H1 (cell line): ENCODE results near the gene NOD2. TPM values are rescaled to one million over a fixed set of nuclear protein-coding genes. Genes with fewer than 3 reads are reported as not detected.

ENCODE experiments used
- BRCA1 ChIP-seq: IDR thresholded peaks from 2 replicates; pipeline ENCODE4 v1.6.1; 2012; ENCODE audit warnings: low read depth, low read length, improper control_type of control experiment
- CHD7 ChIP-seq: fragments of 300-600 bp; sonication (generic); IDR thresholded peaks from 2 replicates; pipeline ENCODE4 v1.7.1; 2012; ENCODE audit warnings: low read length, moderate library complexity, mild to moderate bottlenecking, inconsistent platforms; ENCODE audit not compliant: insufficient replicate concordance
- EP300 ChIP-seq, 2 experiments: IDR thresholded peaks; 1 replicate in 1 of 2; 2 replicates in 1 of 2; pipeline ENCODE4 v1.6.1; 2011 to 2012; ENCODE audit warnings: low read depth in 2 of 2, low read length in 2 of 2, mild to moderate bottlenecking in 2 of 2, borderline replicate concordance in 1 of 2, inconsistent platforms in 1 of 2, moderate library complexity in 1 of 2
- POLR2A ChIP-seq, 2 experiments: IDR thresholded peaks; 1 replicate in 1 of 2; 2 replicates in 1 of 2; pipeline ENCODE4 v1.6.1; 2011; ENCODE audit warnings: low read depth in 2 of 2, low read length in 2 of 2, mild to moderate bottlenecking in 2 of 2; ENCODE audit errors: control extremely low read depth in 1 of 2
- TBP ChIP-seq: IDR thresholded peaks from 2 replicates; pipeline ENCODE4 v1.6.1; 2011; ENCODE audit warnings: low read depth, low read length, improper control_type of control experiment
- polyA plus RNA-seq, 7 experiments: library from polyadenylated mRNA; depleted of rRNA in 3 of 7; stranded (reverse) in 5 of 7; unstranded in 2 of 7; fragments of >200 nt in 5 of 7; fragments of 200-250 nt in 2 of 7; gene quantifications; 1 replicate in 5 of 7; 2 replicates in 1 of 7; 4 replicates in 1 of 7; pipeline versions ENCODE4 v1.2.1 to v1.2.3, GENCODE V29; 2011 to 2013; ENCODE audit warnings: missing spikeins in 2 of 7, mixed read lengths in 2 of 7
- total RNA-seq: library from RNA; stranded (reverse); fragmentation: NEBNext Ultra II Directional; extraction: Animal tissue kit (Norgen Biotek cat#: 25700); gene quantifications from 2 replicates; pipeline ENCODE4 v1.2.1, GENCODE V29; 2021
- TF ChIP-seq, protein P1 (sequence below): IDR thresholded peaks from 2 replicates; pipeline ENCODE4 v1.6.1; 2012; ENCODE audit warnings: low read length, inconsistent platforms

Gene NOD2
- total and polyA plus RNA-seq, 2 of the 8 experiments (the other 6 are each of a cell fraction or from before 2014, with no cell fraction given): 0.37 to 0.42 TPM

DNA sequence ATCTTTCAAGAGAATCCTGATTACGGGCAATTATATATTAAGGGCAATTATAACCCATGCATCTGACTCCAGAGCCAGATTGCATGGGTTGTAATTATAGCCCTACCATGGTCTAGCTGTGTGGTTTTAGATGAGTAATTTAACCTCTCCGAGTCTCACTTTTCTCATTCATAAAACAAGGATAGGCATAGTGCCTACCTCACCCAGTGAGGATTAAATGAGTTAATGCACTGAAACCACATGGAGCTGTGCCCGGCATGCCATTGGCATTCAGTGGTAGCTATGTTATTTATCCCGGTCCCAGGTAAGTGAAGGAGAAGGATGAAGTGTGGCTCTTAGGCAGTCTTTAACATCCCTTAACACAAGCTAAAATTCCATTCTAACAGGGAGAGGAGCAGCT is 18.6 kb upstream of the NOD2 start (continued):
- TF ChIP-seq CHD7 (no peak), TBP (no peak), EP300 (IDR thresholded peaks at IDR 0.05; ENCODE audit: borderline replicate concordance in 1 of 2, low read depth in 2 of 2, low read length in 2 of 2) (no peak), BRCA1 (no peak), POLR2A (IDR thresholded peaks at IDR 0.05; ENCODE audit: control extremely low read depth in 1 of 2, low read depth in 2 of 2, low read length in 2 of 2) (no peak)
- TF ChIP-seq, protein P1, sequence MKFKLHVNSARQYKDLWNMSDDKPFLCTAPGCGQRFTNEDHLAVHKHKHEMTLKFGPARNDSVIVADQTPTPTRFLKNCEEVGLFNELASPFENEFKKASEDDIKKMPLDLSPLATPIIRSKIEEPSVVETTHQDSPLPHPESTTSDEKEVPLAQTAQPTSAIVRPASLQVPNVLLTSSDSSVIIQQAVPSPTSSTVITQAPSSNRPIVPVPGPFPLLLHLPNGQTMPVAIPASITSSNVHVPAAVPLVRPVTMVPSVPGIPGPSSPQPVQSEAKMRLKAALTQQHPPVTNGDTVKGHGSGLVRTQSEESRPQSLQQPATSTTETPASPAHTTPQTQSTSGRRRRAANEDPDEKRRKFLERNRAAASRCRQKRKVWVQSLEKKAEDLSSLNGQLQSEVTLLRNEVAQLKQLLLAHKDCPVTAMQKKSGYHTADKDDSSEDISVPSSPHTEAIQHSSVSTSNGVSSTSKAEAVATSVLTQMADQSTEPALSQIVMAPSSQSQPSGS: no peak
